ENCODE results near the gene DNMT3B.

The DNMT3B gene

GRCh38 chr20:32834972-32835371 lies 72.8 kb downstream of the DNMT3B start:
- H3K9me3 ChIP-seq (ENCODE audit: insufficient read depth, low read length) = no peaks in the 10 kb centered on the region
- H3K36me3 ChIP-seq (ENCODE audit: low read length) = peaks cover 54% of the 10 kb centered on the region
- H3F3A ChIP-seq (ENCODE audit: insufficient read depth) = no peaks in the 10 kb centered on the region
- H3K4me3 ChIP-seq (ENCODE audit: insufficient read depth, low read length, poor library complexity, severe bottlenecking) = no peak overlapping the region
- no peak overlapping the region for H3K27ac ChIP-seq (ENCODE audit: low read depth, low read length)
- no peaks in the 10 kb centered on the region for H3K27me3 ChIP-seq (ENCODE audit: low read length)
- H4K20me1 ChIP-seq (ENCODE audit: low read depth, low read length) = peaks cover 19% of the 10 kb centered on the region
- no peak overlapping the region for H3K9ac ChIP-seq (ENCODE audit: low read length)
- no peaks in the 10 kb centered on the region for H3K9me2 ChIP-seq (replicated peaks; ENCODE audit: insufficient read depth, low read length)
- no peak for TF ChIP-seq EZH2phosphoT487 (conservative IDR thresholded peaks at IDR 0.05; ENCODE audit: low read length)
- H3K4me2 ChIP-seq (ENCODE audit: low read depth, low read length, poor library complexity, severe bottlenecking) = no peak overlapping the region
- H2AFZ ChIP-seq (ENCODE audit: low read depth, low read length, severe bottlenecking) = no peak overlapping the region
- H3K79me2 ChIP-seq (ENCODE audit: insufficient read depth, low read length) = peaks cover 85% of the 10 kb centered on the region

- H3F3A ChIP-seq (ENCODE audit: insufficient read depth) = no peaks in the 10 kb centered on the region
- H3K9ac ChIP-seq (ENCODE audit: low read length) = no peak overlapping the region
- H3K9me2 ChIP-seq (replicated peaks; ENCODE audit: insufficient read depth, low read length) = no peaks in the 10 kb centered on the region
- peaks cover 13% of the 10 kb centered on the region for H4K20me1 ChIP-seq (ENCODE audit: low read depth, low read length)
- TF ChIP-seq CTCF (IDR thresholded peaks at IDR 0.05; ENCODE audit: insufficient read depth, low read length, poor library complexity, severe bottlenecking) (no peak), EZH2phosphoT487 (conservative IDR thresholded peaks at IDR 0.05; ENCODE audit: low read length) (no peak)
- H3K79me2 ChIP-seq (ENCODE audit: insufficient read depth, low read length) = peaks cover 69% of the 10 kb centered on the region
- no peaks in the 10 kb centered on the region for H3K9me3 ChIP-seq (ENCODE audit: insufficient read depth, low read length)
- H3K4me3 ChIP-seq (ENCODE audit: insufficient read depth, low read length, poor library complexity, severe bottlenecking) = no peak overlapping the region
- peaks cover 55% of the 10 kb centered on the region for H3K36me3 ChIP-seq (ENCODE audit: low read length)
- H3K27me3 ChIP-seq (ENCODE audit: low read length) = no peaks in the 10 kb centered on the region
- no peak overlapping the region for H2AFZ ChIP-seq (ENCODE audit: low read depth, low read length, severe bottlenecking)
- H3K4me2 ChIP-seq (ENCODE audit: low read depth, low read length, poor library complexity, severe bottlenecking) = no peak overlapping the region
- H3K27ac ChIP-seq (ENCODE audit: low read depth, low read length) = no peak overlapping the region
These were observed 75.0 kb downstream of the DNMT3B start for GRCh38 chr20:32837157-32837556.

- no peak overlapping the region for H3K4me3 ChIP-seq (ENCODE audit: insufficient read depth, low read length, poor library complexity, severe bottlenecking)
- H3K79me2 ChIP-seq (ENCODE audit: insufficient read depth, low read length) = peaks cover 66% of the 10 kb centered on the region
- no peak for TF ChIP-seq CTCF (IDR thresholded peaks at IDR 0.05; ENCODE audit: insufficient read depth, low read length, poor library complexity, severe bottlenecking)
- TF ChIP-seq EZH2phosphoT487 (conservative IDR thresholded peaks at IDR 0.05; ENCODE audit: low read length) = no peak
- H3K36me3 ChIP-seq (ENCODE audit: low read length) = peaks cover 51% of the 10 kb centered on the region
- no peak overlapping the region for H3K9ac ChIP-seq (ENCODE audit: low read length)
- no peaks in the 10 kb centered on the region for H3K9me2 ChIP-seq (replicated peaks; ENCODE audit: insufficient read depth, low read length)
- no peak overlapping the region for H3K27ac ChIP-seq (ENCODE audit: low read depth, low read length)
- H2AFZ ChIP-seq (ENCODE audit: low read depth, low read length, severe bottlenecking) = no peak overlapping the region
- no peak overlapping the region for H3K4me2 ChIP-seq (ENCODE audit: low read depth, low read length, poor library complexity, severe bottlenecking)
- peaks cover 4% of the 10 kb centered on the region for H4K20me1 ChIP-seq (ENCODE audit: low read depth, low read length)
- H3F3A ChIP-seq (ENCODE audit: insufficient read depth) = no peaks in the 10 kb centered on the region
- H3K9me3 ChIP-seq (ENCODE audit: insufficient read depth, low read length) = no peaks in the 10 kb centered on the region
- no peaks in the 10 kb centered on the region for H3K27me3 ChIP-seq (ENCODE audit: low read length)
These were observed 77.2 kb downstream of the DNMT3B start for GRCh38 chr20:32839227-32839981.

GRCh38 chr20:32839982-32840285 lies 77.7 kb downstream of the DNMT3B start:
- Histone ChIP-seq H3K9me3 (ENCODE audit: insufficient read depth, low read length) (no peaks in the 10 kb centered on the region), H3K9ac (ENCODE audit: low read length) (no peak overlapping the region), H3K4me3 (ENCODE audit: insufficient read depth, low read length, poor library complexity, severe bottlenecking) (no peak overlapping the region), H3K9me2 (replicated peaks; ENCODE audit: insufficient read depth, low read length) (no peaks in the 10 kb centered on the region), H2AFZ (ENCODE audit: low read depth, low read length, severe bottlenecking) (no peak overlapping the region), H3K4me2 (ENCODE audit: low read depth, low read length, poor library complexity, severe bottlenecking) (no peak overlapping the region), H3F3A (ENCODE audit: insufficient read depth) (no peaks in the 10 kb centered on the region), H3K79me2 (ENCODE audit: insufficient read depth, low read length) (peaks cover 68% of the 10 kb centered on the region), H4K20me1 (ENCODE audit: low read depth, low read length) (peaks cover under 1% of the 10 kb centered on the region), H3K27me3 (ENCODE audit: low read length) (no peaks in the 10 kb centered on the region), H3K36me3 (ENCODE audit: low read length) (peaks cover 46% of the 10 kb centered on the region), H3K27ac (ENCODE audit: low read depth, low read length) (no peak overlapping the region)
- TF ChIP-seq EZH2phosphoT487 (conservative IDR thresholded peaks at IDR 0.05; ENCODE audit: low read length) = no peak
- no peak for TF ChIP-seq CTCF (IDR thresholded peaks at IDR 0.05; ENCODE audit: insufficient read depth, low read length, poor library complexity, severe bottlenecking)
